Transverse colon (tissue), 4 donors: Measurements from ENCODE around the gene DGKG.

Experiments used
- POLR2A ChIP-seq: fragments of 450-650 bp; IDR thresholded peaks from one replicate; pipeline ENCODE4 v1.6.1; 2016; ENCODE audit warnings: antibody characterized with exemption, mild to moderate bottlenecking, moderate library complexity
- POLR2AphosphoS5 ChIP-seq, 3 donors: sonication (generic); formaldehyde crosslinking; IDR thresholded peaks; one replicate each; pipeline ENCODE4 v1.6.1; 2016; ENCODE audit warnings: antibody characterized with exemption in 3 of 3
- TF ChIP-seq, protein P1 (sequence below), 5 experiments: fragments of 200-600 bp in 3 of 5; fragments of 450-650 bp in 2 of 5; sonication (generic) in 3 of 5; IDR thresholded peaks; 1 replicate in 2 of 5; 2 replicates in 3 of 5; pipeline ENCODE4 v1.5.1; 2016 to 2017; ENCODE audit warnings: antibody characterized with exemption in 5 of 5, inconsistent platforms in 3 of 5, mild to moderate bottlenecking in 2 of 5, moderate library complexity in 1 of 5

- TF ChIP-seq, protein P1, sequence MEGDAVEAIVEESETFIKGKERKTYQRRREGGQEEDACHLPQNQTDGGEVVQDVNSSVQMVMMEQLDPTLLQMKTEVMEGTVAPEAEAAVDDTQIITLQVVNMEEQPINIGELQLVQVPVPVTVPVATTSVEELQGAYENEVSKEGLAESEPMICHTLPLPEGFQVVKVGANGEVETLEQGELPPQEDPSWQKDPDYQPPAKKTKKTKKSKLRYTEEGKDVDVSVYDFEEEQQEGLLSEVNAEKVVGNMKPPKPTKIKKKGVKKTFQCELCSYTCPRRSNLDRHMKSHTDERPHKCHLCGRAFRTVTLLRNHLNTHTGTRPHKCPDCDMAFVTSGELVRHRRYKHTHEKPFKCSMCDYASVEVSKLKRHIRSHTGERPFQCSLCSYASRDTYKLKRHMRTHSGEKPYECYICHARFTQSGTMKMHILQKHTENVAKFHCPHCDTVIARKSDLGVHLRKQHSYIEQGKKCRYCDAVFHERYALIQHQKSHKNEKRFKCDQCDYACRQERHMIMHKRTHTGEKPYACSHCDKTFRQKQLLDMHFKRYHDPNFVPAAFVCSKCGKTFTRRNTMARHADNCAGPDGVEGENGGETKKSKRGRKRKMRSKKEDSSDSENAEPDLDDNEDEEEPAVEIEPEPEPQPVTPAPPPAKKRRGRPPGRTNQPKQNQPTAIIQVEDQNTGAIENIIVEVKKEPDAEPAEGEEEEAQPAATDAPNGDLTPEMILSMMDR (IDR thresholded peaks at IDR 0.05): no peak
- TF ChIP-seq POLR2A (no peak), POLR2AphosphoS5 (IDR thresholded peaks at IDR 0.05) (no peak)
These were observed 141.0 kb downstream of the DGKG start for GRCh38 chr3:186220911-186221645.
